ENCODE data around the gene STARD3NL.
"Not testable (repeated sequence)": the region's sequence is repeated elsewhere in the genome, so short reads cannot be mapped to it uniquely, and the experiment has no call there.

STARD3NL gene

GRCh38 chr7:38220452-38220851, 42.4 kb downstream of the STARD3NL start:
- in situ Hi-C loops (cut with MboI; ENCODE audit: low sequenced_read_pairs) = loop anchor here (5.0 to 10.0 kb wide), 2 partner anchors 113 to 114 kb away; no protein-coding TSS in a partner anchor

DNA sequence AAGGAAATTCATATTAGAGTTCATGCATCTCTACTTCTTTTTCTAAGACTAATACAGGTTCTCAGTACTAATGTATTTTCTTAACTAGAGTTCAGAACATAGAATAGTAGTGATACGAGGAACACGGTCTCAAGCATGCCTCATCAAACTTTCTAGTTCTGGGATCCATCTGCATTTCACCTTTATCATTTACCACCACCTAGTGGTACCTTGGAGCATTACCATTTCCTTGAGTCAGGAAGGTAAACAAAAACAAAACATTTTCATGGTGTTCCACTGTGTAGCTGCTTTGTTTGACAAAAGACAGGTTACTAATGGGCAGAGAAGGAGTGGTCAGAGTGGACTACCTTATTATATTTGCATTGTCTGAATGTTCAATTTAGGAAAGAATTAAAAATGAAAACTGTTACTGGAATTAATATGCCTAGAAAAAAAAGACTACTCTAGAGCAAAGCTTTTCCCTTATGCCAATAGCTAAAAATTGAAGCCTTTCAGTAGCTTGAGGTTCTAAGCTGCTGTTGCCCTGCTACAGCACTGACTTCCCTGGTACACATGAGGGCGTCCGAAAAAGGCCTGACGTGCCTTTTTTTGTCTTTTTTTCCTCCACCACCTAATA, 44.5 kb downstream of the STARD3NL start:
- Histone ChIP-seq H3K36me3 (replicated peaks) (peaks cover 4% of the 10 kb centered on the region; the same call in 1 of the 2 replicates), H3K9me3 (no peaks in the 10 kb centered on the region), H3K4me1 (no peaks in the 10 kb centered on the region), H3K4me3 (no peak overlapping the region), H3K27me3 (ENCODE audit: low read depth) (no peaks in the 10 kb centered on the region)
- DNase-seq (ENCODE audit: low spot score in 2 of 2) = peak; percentile 51 to 58
- in situ Hi-C loops (cut with MboI; ENCODE audit: low sequenced_read_pairs) = loop anchor here (5.0 to 10.0 kb wide), 2 partner anchors 112 to 115 kb away; no protein-coding TSS in a partner anchor

More at GRCh38 chr7:38220452-38220851, 42.4 kb downstream of the STARD3NL start:
- Histone ChIP-seq H3K4me1 (peaks cover 3% of the 10 kb centered on the region), H3K27me3 (ENCODE audit: low read depth) (no peaks in the 10 kb centered on the region), H3K9me3 (no peaks in the 10 kb centered on the region), H3K4me3 (no peak overlapping the region), H3K36me3 (replicated peaks) (peaks cover 15% of the 10 kb centered on the region)
- DNase-seq (ENCODE audit: low spot score in 2 of 2) = no peak

- Histone ChIP-seq H3K4me1 (no peaks in the 10 kb centered on the region), H3K4me3 (no peak overlapping the region), H3K27me3 (ENCODE audit: low read depth) (no peaks in the 10 kb centered on the region), H3K36me3 (replicated peaks) (peaks cover 2% of the 10 kb centered on the region; the same call in 1 of the 2 replicates), H3K9me3 (no peaks in the 10 kb centered on the region)
- no peak for DNase-seq (ENCODE audit: low spot score in 2 of 2)
- in situ Hi-C loops (cut with MboI; ENCODE audit: low sequenced_read_pairs) = loop anchor here (5.0 to 10.0 kb wide), 2 partner anchors 111 to 116 kb away; no protein-coding TSS in a partner anchor
Measured at GRCh38 chr7:38223306-38223705, 45.3 kb downstream of the STARD3NL start.

GRCh38 chr7:38224392-38224791, 46.3 kb downstream of the STARD3NL start:
- in situ Hi-C loops (cut with MboI; ENCODE audit: low sequenced_read_pairs) = loop anchor here (5.0 to 10.0 kb wide), 2 partner anchors 110 to 117 kb away; no protein-coding TSS in a partner anchor
- H3K4me1 ChIP-seq = no peaks in the 10 kb centered on the region

DNA sequence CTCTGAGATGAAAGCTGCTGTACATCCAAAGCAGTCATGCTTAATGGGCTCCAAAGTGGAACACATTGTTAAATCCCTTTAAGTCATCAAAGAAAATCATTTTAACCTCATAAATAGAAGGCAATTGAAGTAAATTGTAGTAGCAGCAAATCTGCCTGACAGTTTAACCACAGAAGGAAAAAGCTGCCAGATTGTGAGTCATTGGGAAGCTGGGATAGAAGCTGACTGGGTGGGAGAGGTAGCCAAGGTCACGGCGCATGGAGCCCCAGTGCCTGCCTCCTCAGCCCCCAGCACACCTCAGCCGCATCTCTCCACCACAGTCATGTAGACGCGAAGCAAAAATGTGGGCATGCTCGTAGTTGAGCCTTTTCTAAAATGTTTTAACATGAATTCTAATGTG, 51.3 kb downstream of the STARD3NL start:
- no peak overlapping the region for H3K4me3 ChIP-seq
- no peak for DNase-seq (ENCODE audit: low spot score in 2 of 2)
- no peaks in the 10 kb centered on the region for H3K9me3 ChIP-seq
- no peaks in the 10 kb centered on the region for H3K36me3 ChIP-seq (replicated peaks)
- no peaks in the 10 kb centered on the region for H3K27me3 ChIP-seq (ENCODE audit: low read depth)
- in situ Hi-C loops (cut with MboI; ENCODE audit: low sequenced_read_pairs) = loop anchor here (10.0 kb wide), 1 partner anchor 105 kb away; no protein-coding TSS in a partner anchor
- no peaks in the 10 kb centered on the region for H3K4me1 ChIP-seq

More at GRCh38 chr7:38224392-38224791, 46.3 kb downstream of the STARD3NL start:
- Histone ChIP-seq H3K36me3 (replicated peaks) (peaks cover 2% of the 10 kb centered on the region; the same call in 1 of the 2 replicates), H3K27me3 (ENCODE audit: low read depth) (no peaks in the 10 kb centered on the region), H3K4me3 (no peak overlapping the region), H3K9me3 (no peaks in the 10 kb centered on the region)
- DNase-seq (ENCODE audit: low spot score in 2 of 2) = no peak

- Histone ChIP-seq H3K27me3 (ENCODE audit: low read depth) (no peaks in the 10 kb centered on the region), H3K4me1 (no peaks in the 10 kb centered on the region), H3K36me3 (replicated peaks) (no peaks in the 10 kb centered on the region), H3K9me3 (no peaks in the 10 kb centered on the region), H3K4me3 (no peak overlapping the region)
- in situ Hi-C loops (cut with MboI; ENCODE audit: low sequenced_read_pairs) = loop anchor here (10.0 kb wide), 1 partner anchor 105 kb away; no protein-coding TSS in a partner anchor
- no peak for DNase-seq (ENCODE audit: low spot score in 2 of 2)
Measured at GRCh38 chr7:38229884-38230642, 52.0 kb downstream of the STARD3NL start.

DNA sequence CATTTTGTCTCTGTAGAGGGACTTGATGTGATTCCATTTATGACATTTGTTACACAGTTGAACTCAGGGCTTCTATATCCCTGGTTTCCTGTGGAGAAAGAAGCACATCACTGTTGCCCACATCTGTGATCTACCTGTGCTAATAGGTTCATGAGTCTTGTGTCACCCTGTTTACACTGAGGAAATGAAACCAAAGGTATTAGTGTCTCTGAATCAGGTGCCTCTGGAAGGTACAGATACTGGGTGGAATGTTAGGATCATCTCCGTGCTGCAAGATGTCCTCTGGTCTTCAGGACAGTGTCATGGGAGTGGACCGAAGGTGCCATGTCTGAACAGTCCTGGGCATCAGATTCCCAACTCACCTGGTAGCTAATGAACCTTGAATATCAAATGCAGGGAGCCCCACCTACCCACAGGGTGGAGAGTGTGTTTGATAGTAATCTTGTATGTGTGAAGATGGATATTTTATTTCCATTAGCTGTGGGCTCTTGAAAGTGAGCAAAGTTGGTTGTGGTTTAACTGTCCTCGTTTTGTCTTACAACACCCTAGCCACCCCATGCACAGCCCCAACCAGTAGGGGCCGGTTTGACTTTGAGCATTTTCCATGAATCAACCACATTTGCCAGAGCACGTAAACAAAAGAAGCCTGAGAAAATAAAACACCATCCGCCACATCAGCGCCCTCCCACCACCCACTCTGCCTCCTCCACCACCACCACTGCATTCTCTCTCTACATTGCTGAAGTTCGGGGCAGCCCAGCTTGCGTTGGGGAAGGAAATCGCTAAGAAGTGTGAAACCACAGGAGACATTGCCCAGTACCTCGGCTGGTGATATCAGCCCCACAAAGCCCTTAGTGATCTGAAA, 54.7 kb downstream of the STARD3NL start:
- no peaks in the 10 kb centered on the region for H3K36me3 ChIP-seq (replicated peaks)
- no peak for DNase-seq (ENCODE audit: low spot score in 2 of 2)
- in situ Hi-C loops (cut with MboI; ENCODE audit: low sequenced_read_pairs) = no loop called here
- no peak overlapping the region for H3K4me3 ChIP-seq
- H3K27me3 ChIP-seq (ENCODE audit: low read depth) = no peaks in the 10 kb centered on the region
- no peaks in the 10 kb centered on the region for H3K9me3 ChIP-seq
- no peaks in the 10 kb centered on the region for H3K4me1 ChIP-seq

DNA sequence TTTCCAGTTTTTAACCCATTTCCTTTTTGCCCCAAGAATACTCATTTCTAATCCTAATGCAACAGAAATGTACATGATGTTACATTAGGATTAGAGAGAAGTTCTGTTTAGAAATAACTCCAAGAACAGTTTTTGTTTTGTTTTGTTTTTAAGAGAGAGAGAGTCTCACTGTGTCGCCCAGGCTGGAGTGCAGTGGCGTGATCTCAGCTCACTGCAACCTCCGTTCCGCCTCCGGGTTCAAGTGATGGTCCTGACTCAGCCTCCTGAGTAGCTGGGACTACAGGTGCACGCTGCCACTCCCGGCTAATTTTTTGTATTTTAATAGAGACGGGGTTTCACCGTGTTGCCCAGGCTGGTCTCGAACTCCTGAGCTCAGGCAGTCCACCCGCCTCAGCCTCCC, 56.7 kb downstream of the STARD3NL start:
- H3K9me3 ChIP-seq; H3K36me3 ChIP-seq (replicated peaks); DNase-seq (ENCODE audit: low spot score in 2 of 2); in situ Hi-C loops (cut with MboI; ENCODE audit: low sequenced_read_pairs); H3K4me1 ChIP-seq; H3K27me3 ChIP-seq (ENCODE audit: low read depth); H3K4me3 ChIP-seq: not testable (repeated sequence)

DNA sequence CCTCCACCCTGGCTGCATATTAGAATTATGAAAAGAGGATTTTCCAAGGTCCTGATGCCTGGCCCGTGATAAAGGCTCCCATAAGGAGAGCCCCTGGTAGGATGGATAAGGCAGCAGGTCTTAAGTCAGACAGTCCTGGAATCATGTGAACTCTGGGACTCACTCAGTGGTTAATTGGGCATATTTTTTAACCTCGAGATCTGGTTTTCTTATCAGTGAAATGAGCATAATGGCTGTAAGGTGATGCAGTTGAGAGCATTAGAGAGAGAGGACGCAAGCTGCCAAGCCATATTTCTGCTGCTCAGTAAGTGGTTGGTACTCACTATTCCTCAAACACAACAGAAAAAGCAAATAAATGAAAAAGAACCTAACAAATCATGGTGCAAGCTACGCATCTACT, 57.6 kb downstream of the STARD3NL start:
- DNase-seq (ENCODE audit: low spot score in 2 of 2) = no peak
- no peaks in the 10 kb centered on the region for H3K27me3 ChIP-seq (ENCODE audit: low read depth)
- no peak overlapping the region for H3K4me3 ChIP-seq
- H3K36me3 ChIP-seq (replicated peaks) = no peaks in the 10 kb centered on the region
- H3K4me1 ChIP-seq = no peaks in the 10 kb centered on the region
- H3K9me3 ChIP-seq = no peaks in the 10 kb centered on the region
- in situ Hi-C loops (cut with MboI; ENCODE audit: low sequenced_read_pairs) = no loop called here

DNA sequence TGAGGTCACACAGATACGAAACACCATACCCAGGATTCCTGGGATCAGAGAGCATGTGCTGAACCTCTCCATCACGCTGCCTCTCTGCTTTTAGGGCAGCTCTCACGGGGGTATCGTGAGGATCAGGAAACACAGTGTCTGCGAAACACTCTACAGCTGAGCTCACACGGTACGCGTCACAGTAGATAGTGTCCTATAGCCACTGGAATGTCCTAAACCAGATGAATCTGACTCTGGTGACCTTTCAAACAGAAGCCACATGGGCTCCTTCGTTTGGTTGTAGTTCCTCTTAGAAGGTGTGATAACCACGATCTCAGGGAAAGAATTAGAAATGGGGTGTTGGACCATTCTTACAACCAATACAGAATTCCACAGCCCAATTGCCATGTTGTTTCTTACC, 61.1 kb downstream of the STARD3NL start:
- H3K4me1 ChIP-seq; H3K9me3 ChIP-seq; H3K4me3 ChIP-seq; H3K36me3 ChIP-seq (replicated peaks); DNase-seq (ENCODE audit: low spot score in 2 of 2); in situ Hi-C loops (cut with MboI; ENCODE audit: low sequenced_read_pairs); H3K27me3 ChIP-seq (ENCODE audit: low read depth): not testable (repeated sequence)

DNA sequence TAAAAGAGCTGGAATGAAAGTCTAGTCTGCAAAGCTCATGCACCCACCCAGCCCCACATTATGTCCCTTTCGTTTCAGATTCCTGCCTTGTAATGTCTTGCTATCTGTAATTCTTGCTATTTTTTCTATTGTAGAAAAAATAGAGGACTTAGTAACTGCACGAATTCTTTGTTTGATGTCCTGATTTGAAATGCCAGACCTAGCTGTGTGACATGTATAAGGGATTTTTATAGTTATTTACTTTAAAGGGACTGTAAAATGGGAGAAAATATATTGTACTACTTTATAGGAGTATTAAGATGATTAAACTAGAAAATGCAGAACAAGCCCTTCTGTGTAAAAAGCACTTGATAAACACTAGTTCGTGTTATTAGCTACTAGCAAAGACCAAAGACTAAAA, 63.0 kb downstream of the STARD3NL start:
- H3K9me3 ChIP-seq = no peaks in the 10 kb centered on the region
- no peak for DNase-seq (ENCODE audit: low spot score in 2 of 2)
- in situ Hi-C loops (cut with MboI; ENCODE audit: low sequenced_read_pairs) = no loop called here
- no peaks in the 10 kb centered on the region for H3K36me3 ChIP-seq (replicated peaks)
- H3K4me3 ChIP-seq = no peak overlapping the region
- peaks cover 7% of the 10 kb centered on the region for H3K4me1 ChIP-seq
- H3K27me3 ChIP-seq (ENCODE audit: low read depth) = no peaks in the 10 kb centered on the region

GRCh38 chr7:38242814-38243213, 64.8 kb downstream of the STARD3NL start:
- Histone ChIP-seq H3K4me3 (no peak overlapping the region), H3K4me1 (peaks cover 10% of the 10 kb centered on the region), H3K9me3 (no peaks in the 10 kb centered on the region), H3K27me3 (ENCODE audit: low read depth) (no peaks in the 10 kb centered on the region), H3K36me3 (replicated peaks) (no peaks in the 10 kb centered on the region)
- in situ Hi-C loops (cut with MboI; ENCODE audit: low sequenced_read_pairs) = no loop called here
- DNase-seq (ENCODE audit: low spot score in 2 of 2) = no peak

- in situ Hi-C loops (cut with MboI; ENCODE audit: low sequenced_read_pairs); H3K27me3 ChIP-seq (ENCODE audit: low read depth); H3K9me3 ChIP-seq; H3K4me3 ChIP-seq; H3K36me3 ChIP-seq (replicated peaks): not testable (repeated sequence)
- peaks cover 10% of the 10 kb centered on the region for H3K4me1 ChIP-seq
- peak in 1 of 2 experiments; percentile 8 for DNase-seq (ENCODE audit: low spot score in 2 of 2)
Measured at GRCh38 chr7:38243345-38243744, 65.3 kb downstream of the STARD3NL start.

Measured in HAP-1 (cell line).